GM12878 (cell line): ENCODE results near the gene MPV17. TPM values are rescaled to one million over a fixed set of nuclear protein-coding genes. Genes with fewer than 3 reads are reported as not detected.

Source experiments
- BCLAF1 ChIP-seq: fragments of 450-650 bp; IDR thresholded peaks from 2 replicates; pipeline ENCODE4 v1.6.1; 2017; ENCODE audit warnings: antibody characterized with exemption, mild to moderate bottlenecking, moderate library complexity
- CBFB ChIP-seq: IDR thresholded peaks from 2 replicates; pipeline ENCODE4 v1.6.1; 2016; ENCODE audit warnings: antibody characterized with exemption, low read depth
- CBX3 ChIP-seq: fragments of 200-600 bp; sonication (generic); IDR thresholded peaks from 2 replicates; pipeline ENCODE4 v1.6.1; 2016; ENCODE audit warnings: low read depth, borderline replicate concordance
- CEBPB ChIP-seq, 2 experiments: fragments of 150-350 bp in 1 of 2; IDR thresholded peaks; 2 replicates each; pipeline ENCODE4 v1.6.1; 2012 to 2014; ENCODE audit warnings: low read depth in 2 of 2, low read length in 2 of 2, borderline replicate concordance in 1 of 2, inconsistent platforms in 1 of 2
- CHD4 ChIP-seq: fragments of 200-600 bp; sonication (generic); IDR thresholded peaks from 2 replicates; pipeline ENCODE4 v1.6.1; 2016; ENCODE audit warnings: mild to moderate bottlenecking
- CREB1 ChIP-seq: IDR thresholded peaks from 2 replicates; pipeline ENCODE4 v1.6.1; 2012; ENCODE audit warnings: low read depth, mild to moderate bottlenecking, inconsistent platforms
- CUX1 ChIP-seq: IDR thresholded peaks from 2 replicates; pipeline ENCODE4 v1.6.1; 2012; ENCODE audit warnings: improper control_type of control experiment, low read depth, low read length; ENCODE audit not compliant: insufficient replicate concordance
- EED ChIP-seq: sonication (generic); IDR thresholded peaks from 2 replicates; pipeline ENCODE4 v1.6.1; 2016; ENCODE audit warnings: antibody characterized with exemption, low read depth
- ESRRA ChIP-seq: IDR thresholded peaks from 2 replicates; pipeline ENCODE4 v1.6.1; 2012; ENCODE audit warnings: mild to moderate bottlenecking, low read length, improper control_type of control experiment
- GABPA ChIP-seq: IDR thresholded peaks from 2 replicates; pipeline ENCODE4 v1.6.1; 2014; ENCODE audit warnings: antibody characterized with exemption, low read depth, mild to moderate bottlenecking, inconsistent platforms
- KDM1A ChIP-seq: fragments of 200-600 bp; sonication (generic); IDR thresholded peaks from 2 replicates; pipeline ENCODE4 v1.6.1; 2016; ENCODE audit warnings: borderline replicate concordance
- NFYB ChIP-seq: IDR thresholded peaks from 2 replicates; pipeline ENCODE4 v1.6.1; 2011; ENCODE audit warnings: low read depth, mild to moderate bottlenecking, low read length, improper control_type of control experiment, moderate library complexity; ENCODE audit not compliant: insufficient read depth
- SRF ChIP-seq, 2 experiments: IDR thresholded peaks; 2 replicates each; pipeline ENCODE4 v1.6.1; 2011; ENCODE audit warnings: low read depth in 2 of 2, low read length in 2 of 2, mild to moderate bottlenecking in 1 of 2, moderate library complexity in 1 of 2
- ZNF24 ChIP-seq: fragments of 450-650 bp; IDR thresholded peaks from 2 replicates; pipeline ENCODE4 v1.6.1; 2017; ENCODE audit warnings: antibody characterized with exemption, mild to moderate bottlenecking
- ZNF274 ChIP-seq: IDR thresholded peaks from one replicate; pipeline ENCODE4 v1.8.0; 2011; ENCODE audit not compliant: insufficient read length, insufficient read depth
- polyA plus RNA-seq, 11 experiments: library from polyadenylated mRNA; depleted of rRNA in 4 of 11; unstranded in 6 of 11; stranded (reverse) in 5 of 11; fragments of >200 nt; fragmentation: Nextera tagmentation in 4 of 11; fragmentation: Illumina TruSeq in 1 of 11; extraction: Ambion mirVana in 4 of 11; extraction: Trizol in 1 of 11; gene quantifications; 1 replicate in 1 of 11; 2 replicates in 10 of 11; pipeline versions ENCODE4 v1.2.1 to v1.2.3, GENCODE V29; 2011 to 2016; ENCODE audit warnings: inconsistent platforms in 2 of 11, missing spikeins in 2 of 11, low read depth in 1 of 11
- total RNA-seq, 4 experiments: library from RNA; depleted of rRNA in 3 of 4; stranded (reverse); fragments of >200 nt in 3 of 4; fragmentation: Illumina TruSeq in 1 of 4; extraction: Trizol in 1 of 4; gene quantifications; 2 replicates each; pipeline versions ENCODE4 v1.2.1 to v1.2.3, GENCODE V29; 2013 to 2021
- TF ChIP-seq, protein P1 (sequence below): IDR thresholded peaks from 2 replicates; pipeline ENCODE4 v1.6.1; 2011; ENCODE audit warnings: low read depth, low read length, improper control_type of control experiment, borderline replicate concordance
- TF ChIP-seq, protein P2 (sequence below): fragments of 150-350 bp; IDR thresholded peaks from 2 replicates; pipeline ENCODE4 v1.6.1; 2014; ENCODE audit warnings: mild to moderate bottlenecking, low read depth, low read length

MPV17 gene
- total and polyA plus RNA-seq, 10 of the 15 experiments (the other 5 are each of a cell fraction or from before 2014, with no cell fraction given), result 63.4 to 143 (median 89.0) TPM

GRCh38 chr2:27356382-27357181, 33.7 kb upstream of the MPV17 start, which contains the start of gene GTF3C2 (continued):
- peak; percentile 85 for TF ChIP-seq BCLAF1
- TF ChIP-seq ESRRA, result no peak
- TF ChIP-seq ZNF274, result no peak
- TF ChIP-seq SRF (IDR thresholded peaks at IDR 0.05; ENCODE audit: low read depth in 2 of 2, low read length in 2 of 2), result peak; percentile 14 to 76; a peak in 1 of 4 replicates
- TF ChIP-seq CHD4, result no peak
- TF ChIP-seq GABPA, result peak; percentile 77
- TF ChIP-seq EED, result peak; percentile 65; the same call in 1 of the 2 replicates
- no peak for TF ChIP-seq ZNF24
- TF ChIP-seq KDM1A, result no peak
- no peak for TF ChIP-seq CBX3
- TF ChIP-seq, protein P1, sequence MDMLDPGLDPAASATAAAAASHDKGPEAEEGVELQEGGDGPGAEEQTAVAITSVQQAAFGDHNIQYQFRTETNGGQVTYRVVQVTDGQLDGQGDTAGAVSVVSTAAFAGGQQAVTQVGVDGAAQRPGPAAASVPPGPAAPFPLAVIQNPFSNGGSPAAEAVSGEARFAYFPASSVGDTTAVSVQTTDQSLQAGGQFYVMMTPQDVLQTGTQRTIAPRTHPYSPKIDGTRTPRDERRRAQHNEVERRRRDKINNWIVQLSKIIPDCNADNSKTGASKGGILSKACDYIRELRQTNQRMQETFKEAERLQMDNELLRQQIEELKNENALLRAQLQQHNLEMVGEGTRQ, result peak; percentile 23; the same call in 1 of the 2 replicates
- peak; percentile 16; the same call in 1 of the 2 replicates for TF ChIP-seq CBFB
- TF ChIP-seq CUX1, result no peak
- TF ChIP-seq CEBPB (IDR thresholded peaks at IDR 0.05; ENCODE audit: borderline replicate concordance in 1 of 2, low read depth in 2 of 2, low read length in 2 of 2), result no peak
- TF ChIP-seq, protein P2, sequence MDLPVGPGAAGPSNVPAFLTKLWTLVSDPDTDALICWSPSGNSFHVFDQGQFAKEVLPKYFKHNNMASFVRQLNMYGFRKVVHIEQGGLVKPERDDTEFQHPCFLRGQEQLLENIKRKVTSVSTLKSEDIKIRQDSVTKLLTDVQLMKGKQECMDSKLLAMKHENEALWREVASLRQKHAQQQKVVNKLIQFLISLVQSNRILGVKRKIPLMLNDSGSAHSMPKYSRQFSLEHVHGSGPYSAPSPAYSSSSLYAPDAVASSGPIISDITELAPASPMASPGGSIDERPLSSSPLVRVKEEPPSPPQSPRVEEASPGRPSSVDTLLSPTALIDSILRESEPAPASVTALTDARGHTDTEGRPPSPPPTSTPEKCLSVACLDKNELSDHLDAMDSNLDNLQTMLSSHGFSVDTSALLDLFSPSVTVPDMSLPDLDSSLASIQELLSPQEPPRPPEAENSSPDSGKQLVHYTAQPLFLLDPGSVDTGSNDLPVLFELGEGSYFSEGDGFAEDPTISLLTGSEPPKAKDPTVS, result no peak
- peak; percentile 98 for TF ChIP-seq CREB1
- TF ChIP-seq NFYB, result 0 out of 2 replicates have a peak, but pooled peaks have one; percentile 20
